SK-N-SH (cell line): ENCODE measurements around the gene ST6GALNAC5. TPM values are rescaled to one million over a fixed set of nuclear protein-coding genes. Genes with fewer than 3 reads are reported as not detected.

Experiments
- CTCF ChIA-PET: fragments of 300-600, 350-600 bp; formaldehyde crosslinking; extraction: SDS; loops from one replicate; lab custom pipeline; 2021; lab: Yijun Ruan, JAX
- POLR2A ChIA-PET: fragments of 350-600 bp; sonication (Branson Sonifier 250); formaldehyde crosslinking; extraction: SDS; loops from one replicate; lab custom pipeline; 2020; ENCODE audit warnings: antibody characterized with exemption, inconsistent platforms; lab: Yijun Ruan, JAX
- DNase-seq: peaks from one replicate; pipeline ENCODE4 v3.0.0; 2012
- H2AFZ ChIP-seq: fragments of 200-600 bp; sonication (generic); 2 replicates; pipeline ENCODE4 v1.8.1; 2016; ENCODE audit warnings: antibody characterized with exemption, mild to moderate bottlenecking, low read depth
- H3F3A ChIP-seq: fragments of 200-600 bp; sonication (generic); replicated peaks from 2 replicates; pipeline ENCODE3; 2016; ENCODE audit warnings: antibody characterized with exemption, mild to moderate bottlenecking; ENCODE audit not compliant: insufficient read depth
- H3K27ac ChIP-seq, 2 experiments: fragments of 200-500 bp in 1 of 2; fragments of 200-600 bp in 1 of 2; sonication (Bioruptor generic) in 1 of 2; sonication (generic), shearing (Covaris generic) in 1 of 2; 2 replicates each; pipeline versions ENCODE4 v1.5.1 to v1.6.1; 2014 to 2016; ENCODE audit warnings: low read depth in 2 of 2, inconsistent platforms in 1 of 2, low read length in 1 of 2, mild to moderate bottlenecking in 1 of 2, mixed read lengths in 1 of 2
- H3K27me3 ChIP-seq: fragments of 200-600 bp; sonication (generic), shearing (Covaris generic); 2 replicates; pipeline ENCODE4 v1.6.1; 2016; ENCODE audit warnings: mixed run types; ENCODE audit not compliant: insufficient read depth
- H3K36me3 ChIP-seq, 2 experiments: fragments of 200-500 bp in 1 of 2; fragments of 200-600 bp in 1 of 2; sonication (Bioruptor generic) in 1 of 2; sonication (generic) in 1 of 2; replicated peaks in 1 of 2; 2 replicates each; pipeline versions ENCODE3 to v1.5.1; 2014 to 2016; ENCODE audit warnings: low read length in 1 of 2, mild to moderate bottlenecking in 1 of 2; ENCODE audit not compliant: insufficient read depth in 2 of 2, control insufficient read depth in 1 of 2
- H3K4me1 ChIP-seq, 2 experiments: fragments of 200-500 bp in 1 of 2; fragments of 200-600 bp in 1 of 2; sonication (Bioruptor generic) in 1 of 2; sonication (generic), shearing (Covaris generic) in 1 of 2; 2 replicates each; pipeline versions ENCODE4 v1.5.1 to v1.6.1; 2014 to 2016; ENCODE audit warnings: low read depth in 1 of 2, low read length in 1 of 2, mixed run types in 1 of 2; ENCODE audit not compliant: insufficient read depth in 2 of 2, control insufficient read depth in 1 of 2
- H3K4me2 ChIP-seq: fragments of 200-600 bp; sonication (generic), shearing (Covaris generic); 2 replicates; pipeline ENCODE4 v1.6.1; 2017; ENCODE audit warnings: mixed run types
- H3K4me3 ChIP-seq, 2 experiments: fragments of 200-500 bp in 1 of 2; fragments of 200-600 bp in 1 of 2; sonication (Bioruptor generic) in 1 of 2; sonication (generic), shearing (Covaris generic) in 1 of 2; 2 replicates each; pipeline versions ENCODE4 v1.5.1 to v1.8.1; 2014 to 2016; ENCODE audit warnings: low read depth in 2 of 2, inconsistent platforms in 1 of 2, low read length in 1 of 2, mild to moderate bottlenecking in 1 of 2, mixed read lengths in 1 of 2, moderate library complexity in 1 of 2
- H3K79me2 ChIP-seq: fragments of 200-600 bp; sonication (generic); 2 replicates; pipeline ENCODE4 v1.8.1; 2017; ENCODE audit warnings: mild to moderate bottlenecking; ENCODE audit not compliant: insufficient read depth
- H3K9ac ChIP-seq: fragments of 200-600 bp; sonication (generic); 2 replicates; pipeline ENCODE4 v1.6.1; 2017; ENCODE audit warnings: mixed run types
- H3K9me2 ChIP-seq: fragments of 200-600 bp; sonication (generic); 2 replicates; pipeline ENCODE4 v1.6.1; 2017; ENCODE audit warnings: mixed run types
- H3K9me3 ChIP-seq: fragments of 200-600 bp; sonication (generic); 2 replicates; pipeline ENCODE4 v1.6.1; 2017; ENCODE audit warnings: mixed run types, mild to moderate bottlenecking, moderate library complexity
- H4K20me1 ChIP-seq: fragments of 200-600 bp; sonication (generic); 2 replicates; pipeline ENCODE4 v1.6.1; 2017; ENCODE audit warnings: mild to moderate bottlenecking, mixed run types; ENCODE audit not compliant: insufficient read depth
- CHD2 ChIP-seq: fragments of 150-350 bp; IDR thresholded peaks from 2 replicates; pipeline ENCODE4 v1.6.1; 2018; ENCODE audit warnings: low read length; ENCODE audit not compliant: partially characterized antibody
- EZH2phosphoT487 ChIP-seq: fragments of 200-600 bp; sonication (generic); IDR thresholded peaks from 2 replicates; pipeline ENCODE4 v1.6.1; 2017; ENCODE audit warnings: low read depth, mixed run types, mild to moderate bottlenecking, antibody characterized with exemption, moderate library complexity, borderline replicate concordance
- IRF3 ChIP-seq: fragments of 150-350 bp; IDR thresholded peaks from 2 replicates; pipeline ENCODE4 v1.6.1; 2016; ENCODE audit warnings: mild to moderate bottlenecking, low read depth, low read length
- MAX ChIP-seq: IDR thresholded peaks from 2 replicates; pipeline ENCODE4 v1.4.0; 2012; ENCODE audit warnings: low read depth
- NRF1 ChIP-seq: IDR thresholded peaks from 2 replicates; pipeline ENCODE4 v1.6.1; 2012; ENCODE audit warnings: low read depth, mild to moderate bottlenecking, low read length
- RAD21 ChIP-seq: IDR thresholded peaks from 2 replicates; pipeline ENCODE4 v1.6.1; 2012; ENCODE audit warnings: mild to moderate bottlenecking, low read length
- RCOR1 ChIP-seq: fragments of 150-350 bp; IDR thresholded peaks from 2 replicates; pipeline ENCODE4 v1.6.1; 2017; ENCODE audit warnings: antibody characterized with exemption, low read length
- REST ChIP-seq: IDR thresholded peaks from 2 replicates; pipeline ENCODE4 v1.6.1; 2012; ENCODE audit warnings: mild to moderate bottlenecking, low read depth, low read length, moderate library complexity
- RFX5 ChIP-seq: IDR thresholded peaks from 2 replicates; pipeline ENCODE4 v1.6.1; 2012; ENCODE audit warnings: mild to moderate bottlenecking, improper control_type of control experiment, low read length
- RXRA ChIP-seq: IDR thresholded peaks from 2 replicates; pipeline ENCODE4 v1.4.0; 2012; ENCODE audit warnings: low read depth, mild to moderate bottlenecking, borderline replicate concordance
- SIN3A ChIP-seq: IDR thresholded peaks from 2 replicates; pipeline ENCODE4 v1.6.1; 2012; ENCODE audit warnings: low read depth, mild to moderate bottlenecking, low read length, moderate library complexity, borderline replicate concordance
- TEAD4 ChIP-seq: IDR thresholded peaks from 2 replicates; pipeline ENCODE4 v1.4.0; 2012; ENCODE audit warnings: mild to moderate bottlenecking, borderline replicate concordance; ENCODE audit not compliant: insufficient read depth
- YY1 ChIP-seq: IDR thresholded peaks from 2 replicates; pipeline ENCODE4 v1.4.0; 2012; ENCODE audit warnings: low read depth, mild to moderate bottlenecking
- WGBS: methylation state at CpG from one replicate; pipeline ENCODE4 v1.1.6; 2017; ENCODE audit warnings: low lambda C conversion rate; 5-methylcytosine and 5-hydroxymethylcytosine counted together
- polyA plus RNA-seq, 3 experiments: library from polyadenylated mRNA; depleted of rRNA; stranded (reverse); fragments of >200 nt; gene quantifications; 2 replicates each; pipeline ENCODE4 v1.2.3, GENCODE V29; 2012

The ST6GALNAC5 gene
- polyA plus RNA-seq, 1 of the 3 experiments (the other 2 are of a cell fraction), result 10.6 TPM

GRCh38 chr1:76939817-76940216, 72.5 kb downstream of the ST6GALNAC5 start (continued):
- no peak for TF ChIP-seq TEAD4
- TF ChIP-seq MAX, result no peak

GRCh38 chr1:76940571-76941335, 73.5 kb downstream of the ST6GALNAC5 start:
- H3K4me1 ChIP-seq, result peaks cover 0 to 9% of the 10 kb centered on the region in 2 experiments; a peak in 2 of 4 replicates
- H3K27me3 ChIP-seq, result no peaks in the 10 kb centered on the region
- no peaks in the 10 kb centered on the region for H3K9me3 ChIP-seq
- no peaks in the 10 kb centered on the region for H3K79me2 ChIP-seq
- no peaks in the 10 kb centered on the region for H4K20me1 ChIP-seq
- TF ChIP-seq REST, result no peak
- TF ChIP-seq IRF3, result no peak
- no peak for TF ChIP-seq SIN3A
- no peak for TF ChIP-seq YY1
- TF ChIP-seq RXRA, result no peak
- TF ChIP-seq CHD2, result no peak
- no peak for TF ChIP-seq NRF1
- no peak for TF ChIP-seq EZH2phosphoT487
- no peak for TF ChIP-seq RCOR1
- no peak for TF ChIP-seq RAD21
- TF ChIP-seq RFX5, result no peak
- no peak overlapping the region for H3K9ac ChIP-seq
- WGBS, result 84% methylated on average over 4 of the region's 4 CpGs
- no peak overlapping the region for H3K4me3 ChIP-seq
- DNase-seq, result no peak
- H3F3A ChIP-seq, result peaks cover 4% of the 10 kb centered on the region
- H3K36me3 ChIP-seq, result no peaks in the 10 kb centered on the region
- H3K27ac ChIP-seq, result no peak overlapping the region
- H3K4me2 ChIP-seq, result no peak overlapping the region
- no peak overlapping the region for H2AFZ ChIP-seq
- ChIA-PET CTCF (interaction anchor here (0.6 to 1.9 kb wide), 2 partner anchors 11 to 48 kb away, joined by 3 to 5 read pairs; no protein-coding TSS in a partner anchor), POLR2A (no interaction called here)
- no peaks in the 10 kb centered on the region for H3K9me2 ChIP-seq
